Peyer's patch (tissue), 4 donors: ENCODE data around the gene SLC22A6. TPM values are rescaled to one million over a fixed set of nuclear protein-coding genes. Genes with fewer than 3 reads are reported as not detected.

ENCODE experiments used
- DNase-seq, 3 donors: peaks; one replicate each; pipeline ENCODE4 v3.0.0-alpha.2; 2017 to 2019
- H3K27ac ChIP-seq, 4 donors: fragments of 200-600 bp; sonication (generic); one replicate each; pipeline ENCODE4 v1.5.1; 2016 to 2019
- H3K27me3 ChIP-seq, 2 donors: fragments of 200-600 bp; sonication (generic); one replicate each; pipeline ENCODE4 v1.5.1; 2019
- H3K36me3 ChIP-seq, 3 donors: fragments of 200-600 bp; sonication (generic); one replicate each; pipeline ENCODE4 v1.5.1; 2016 to 2019
- H3K4me1 ChIP-seq, 4 donors: fragments of 200-600 bp; sonication (generic); one replicate each; pipeline ENCODE4 v1.5.1; 2016 to 2019
- H3K4me3 ChIP-seq, 4 donors: fragments of 200-600 bp; sonication (generic); 1 replicate in 3 of 4; 2 replicates in 1 of 4; pipeline ENCODE4 v1.5.1; 2016 to 2019; ENCODE audit warnings: mild to moderate bottlenecking in 1 of 4
- H3K9me3 ChIP-seq, 4 donors: fragments of 200-600 bp; sonication (generic); one replicate each; pipeline ENCODE4 v1.5.1; 2016 to 2019; ENCODE audit warnings: mild to moderate bottlenecking in 1 of 4
- POLR2A ChIP-seq, 2 donors: fragments of 450-650 bp; IDR thresholded peaks; one replicate each; pipeline ENCODE4 v1.5.1; 2017; ENCODE audit warnings: antibody characterized with exemption in 2 of 2, mild to moderate bottlenecking in 2 of 2, moderate library complexity in 2 of 2
- total RNA-seq, 4 donors: library from RNA; depleted of rRNA; stranded (reverse); fragments of >200 nt; gene quantifications; one replicate each; pipeline ENCODE4 v1.1.0, GENCODE V29; 2016
- TF ChIP-seq, protein P1 (sequence below), 6 experiments: fragments of 450-650 bp in 4 of 6; fragments of 200-600 bp in 2 of 6; sonication (generic) in 1 of 6; IDR thresholded peaks; one replicate each; pipeline ENCODE4 v1.5.1; 2017 to 2019; ENCODE audit warnings: antibody characterized with exemption in 6 of 6, mild to moderate bottlenecking in 3 of 6, moderate library complexity in 1 of 6

Gene SLC22A6
- total RNA-seq, 4 donors from 2014 or later, result not detected

DNA sequence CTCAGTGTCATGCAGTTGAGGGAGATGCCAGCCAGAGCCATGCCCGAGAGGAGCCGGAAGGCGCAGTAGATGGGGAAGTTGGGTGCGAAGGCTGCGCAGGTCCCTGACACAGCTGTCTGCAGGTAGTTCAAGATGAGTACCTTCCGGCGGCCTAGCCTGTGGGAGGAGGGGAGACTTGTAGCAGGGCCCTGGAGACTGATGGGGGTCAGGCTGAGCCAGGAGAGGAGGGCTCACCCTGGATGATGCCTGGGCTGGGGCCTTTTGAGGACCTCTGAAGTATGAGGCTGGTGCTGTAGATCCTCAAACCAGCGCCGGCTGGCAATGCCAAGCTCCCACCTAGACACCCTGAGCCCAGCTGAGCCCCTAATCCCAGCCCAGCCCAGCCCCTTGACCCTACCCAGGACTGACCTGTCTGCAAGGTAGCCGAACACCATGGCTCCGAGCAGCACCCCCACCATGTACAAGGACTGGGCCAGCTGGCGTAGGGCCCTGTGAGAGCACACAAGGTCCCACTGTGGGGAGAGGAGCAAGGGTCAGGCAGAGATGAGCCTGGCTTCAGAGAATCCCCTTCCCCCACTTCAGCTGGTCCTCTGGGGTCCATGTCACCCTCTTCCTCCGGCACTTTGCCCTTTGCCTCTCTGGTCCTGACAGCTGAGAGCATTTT, 1.1 kb downstream of the SLC22A6 start:
- Histone ChIP-seq H3K9me3 (no peaks in the 10 kb centered on the region), H3K27me3 (no peaks in the 10 kb centered on the region), H3K4me1 (no peaks in the 10 kb centered on the region), H3K36me3 (no peaks in the 10 kb centered on the region), H3K4me3 (no peak overlapping the region), H3K27ac (no peak overlapping the region)
- DNase-seq, result no peak
- no peak for TF ChIP-seq POLR2A (IDR thresholded peaks at IDR 0.05)
- TF ChIP-seq, protein P1, sequence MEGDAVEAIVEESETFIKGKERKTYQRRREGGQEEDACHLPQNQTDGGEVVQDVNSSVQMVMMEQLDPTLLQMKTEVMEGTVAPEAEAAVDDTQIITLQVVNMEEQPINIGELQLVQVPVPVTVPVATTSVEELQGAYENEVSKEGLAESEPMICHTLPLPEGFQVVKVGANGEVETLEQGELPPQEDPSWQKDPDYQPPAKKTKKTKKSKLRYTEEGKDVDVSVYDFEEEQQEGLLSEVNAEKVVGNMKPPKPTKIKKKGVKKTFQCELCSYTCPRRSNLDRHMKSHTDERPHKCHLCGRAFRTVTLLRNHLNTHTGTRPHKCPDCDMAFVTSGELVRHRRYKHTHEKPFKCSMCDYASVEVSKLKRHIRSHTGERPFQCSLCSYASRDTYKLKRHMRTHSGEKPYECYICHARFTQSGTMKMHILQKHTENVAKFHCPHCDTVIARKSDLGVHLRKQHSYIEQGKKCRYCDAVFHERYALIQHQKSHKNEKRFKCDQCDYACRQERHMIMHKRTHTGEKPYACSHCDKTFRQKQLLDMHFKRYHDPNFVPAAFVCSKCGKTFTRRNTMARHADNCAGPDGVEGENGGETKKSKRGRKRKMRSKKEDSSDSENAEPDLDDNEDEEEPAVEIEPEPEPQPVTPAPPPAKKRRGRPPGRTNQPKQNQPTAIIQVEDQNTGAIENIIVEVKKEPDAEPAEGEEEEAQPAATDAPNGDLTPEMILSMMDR (IDR thresholded peaks at IDR 0.05), result no peak

DNA sequence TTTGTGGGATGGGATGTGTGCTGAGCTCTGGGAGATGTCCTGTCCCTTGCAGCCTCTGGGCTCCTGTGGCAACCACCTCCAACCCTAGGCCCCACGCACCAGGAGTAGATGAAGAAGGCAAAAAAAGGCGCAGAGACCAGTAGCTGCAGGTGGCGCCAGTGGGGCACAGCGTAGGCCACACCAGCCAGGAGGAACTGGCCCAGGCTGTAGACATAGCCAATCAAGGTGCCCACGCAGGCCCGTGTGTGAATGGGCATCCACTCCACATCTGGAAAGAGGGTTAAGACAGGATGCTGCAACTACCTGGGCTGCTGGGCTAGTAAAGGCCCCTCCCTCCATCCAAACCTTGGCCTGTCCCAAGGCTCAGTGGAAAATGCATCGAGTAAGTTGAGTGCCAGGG, 3.0 kb downstream of the SLC22A6 start:
- Histone ChIP-seq H3K27ac (no peak overlapping the region), H3K9me3 (no peaks in the 10 kb centered on the region), H3K4me3 (no peak overlapping the region)

DNA sequence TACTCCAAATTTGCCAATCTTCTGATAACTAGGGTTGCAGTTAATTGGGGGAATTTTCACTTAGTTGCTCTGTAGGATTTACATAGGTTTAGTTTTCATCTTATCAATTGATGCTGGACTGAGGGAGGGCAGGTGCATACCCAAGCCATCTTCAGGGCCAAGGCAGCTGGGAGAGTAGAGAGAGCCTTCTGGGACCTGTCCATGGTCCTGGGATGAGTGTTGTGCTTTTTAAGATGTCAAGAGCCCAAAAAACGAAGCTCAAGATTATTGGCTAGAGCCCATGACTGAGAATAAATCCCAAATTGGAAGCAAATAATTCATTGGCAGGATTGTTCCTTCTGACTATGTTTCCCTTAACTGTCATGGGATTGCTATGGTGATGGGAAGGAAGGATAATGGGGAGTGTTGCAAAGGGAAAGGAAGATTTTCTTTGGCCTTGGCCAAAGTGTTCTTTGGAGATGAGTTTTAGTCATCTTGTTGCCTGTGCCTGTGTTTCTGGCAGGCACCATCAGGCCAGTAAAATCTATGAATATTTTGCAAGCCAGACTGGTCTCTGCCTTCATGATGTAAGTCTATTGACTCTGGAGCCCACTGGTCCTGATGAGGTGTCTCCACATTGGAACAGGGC, 4.5 kb downstream of the SLC22A6 start:
- H3K36me3 ChIP-seq, result no peaks in the 10 kb centered on the region
- H3K9me3 ChIP-seq, result no peaks in the 10 kb centered on the region
- H3K4me1 ChIP-seq, result peaks cover 0 to 4% (median 0%) of the 10 kb centered on the region in 4 donors
- no peak for DNase-seq
- TF ChIP-seq, protein P1 (IDR thresholded peaks at IDR 0.05), result no peak
- TF ChIP-seq POLR2A (IDR thresholded peaks at IDR 0.05), result no peak
- no peaks in the 10 kb centered on the region for H3K27me3 ChIP-seq
- H3K27ac ChIP-seq, result no peak overlapping the region
- H3K4me3 ChIP-seq, result no peak overlapping the region

More for the DNA sequence above, 3.0 kb downstream of the SLC22A6 start:
- Histone ChIP-seq H3K36me3 (no peaks in the 10 kb centered on the region), H3K27me3 (no peaks in the 10 kb centered on the region), H3K4me1 (no peaks in the 10 kb centered on the region)
- DNase-seq, result no peak
- TF ChIP-seq, protein P1 (IDR thresholded peaks at IDR 0.05), result no peak
- no peak for TF ChIP-seq POLR2A (IDR thresholded peaks at IDR 0.05)

DNA sequence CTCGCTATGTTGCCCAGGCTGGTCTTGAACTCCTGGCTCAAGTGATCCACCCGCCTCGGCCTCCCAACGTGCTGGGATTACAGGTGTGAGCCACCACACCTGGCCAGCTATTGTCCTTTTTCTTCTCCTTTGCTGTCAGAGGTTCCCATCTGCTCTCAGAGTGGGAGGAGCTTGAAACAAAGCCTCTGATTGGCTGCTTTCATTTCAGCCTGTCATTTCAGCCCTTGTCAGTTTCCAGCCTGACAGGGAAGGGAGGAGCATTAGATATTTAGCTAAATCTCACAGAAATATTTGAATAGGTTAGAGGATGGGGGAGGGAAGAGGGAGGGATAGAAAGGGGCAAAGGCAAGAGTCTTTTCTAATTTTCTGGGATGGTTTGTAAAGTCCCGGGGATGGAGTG, 8.7 kb downstream of the SLC22A6 start:
- Histone ChIP-seq H3K27me3 (no peaks in the 10 kb centered on the region), H3K4me1 (peaks cover 0 to 8% (median 0%) of the 10 kb centered on the region in 4 donors), H3K4me3 (no peak overlapping the region), H3K27ac (no peak overlapping the region), H3K36me3 (no peaks in the 10 kb centered on the region), H3K9me3 (no peaks in the 10 kb centered on the region)
- no peak for DNase-seq
- no peak for TF ChIP-seq POLR2A (IDR thresholded peaks at IDR 0.05)
- TF ChIP-seq, protein P1 (IDR thresholded peaks at IDR 0.05), result no peak

DNA sequence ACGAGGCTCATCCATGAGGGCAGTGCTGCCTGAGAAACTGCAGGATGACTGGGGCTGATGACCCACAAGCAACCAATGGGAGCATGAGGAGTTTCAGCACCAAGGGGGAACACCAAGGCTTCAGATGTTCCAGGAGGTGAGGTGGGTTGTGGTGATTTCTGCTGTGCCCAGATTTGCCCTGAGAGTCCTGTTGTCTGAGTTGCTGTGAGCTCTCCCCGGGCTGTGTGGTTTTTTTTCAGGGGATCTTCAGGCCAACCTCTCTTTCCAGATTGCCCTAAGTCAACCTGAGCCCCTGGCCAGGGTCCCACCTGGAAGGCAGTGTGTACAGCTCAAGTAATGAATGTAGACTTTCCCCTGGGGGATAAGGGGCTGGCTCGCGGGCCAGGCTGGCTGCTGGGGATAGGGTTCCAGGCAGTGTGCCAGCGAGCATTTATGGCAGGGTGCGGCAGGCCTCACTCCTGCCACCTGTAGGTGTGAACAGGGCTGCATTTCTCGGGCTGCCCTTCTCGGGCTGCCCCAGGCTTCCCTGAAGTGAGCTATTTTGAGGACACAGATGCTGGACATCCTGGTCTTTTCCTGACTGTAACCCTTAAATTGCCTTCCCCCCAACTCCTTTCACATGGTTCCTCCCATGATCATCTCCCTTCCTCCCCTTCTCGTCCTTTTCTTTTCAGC, 9.8 kb downstream of the SLC22A6 start:
- peaks cover 0 to 8% (median 0%) of the 10 kb centered on the region in 4 donors for H3K4me1 ChIP-seq
- no peaks in the 10 kb centered on the region for H3K27me3 ChIP-seq

More for the DNA sequence above, 9.8 kb downstream of the SLC22A6 start:
- H3K9me3 ChIP-seq, result no peaks in the 10 kb centered on the region
- H3K36me3 ChIP-seq, result no peaks in the 10 kb centered on the region
- no peak for TF ChIP-seq POLR2A (IDR thresholded peaks at IDR 0.05)
- TF ChIP-seq, protein P1 (IDR thresholded peaks at IDR 0.05), result peak in 4 of 6 experiments; percentile 40 to 77 (median 66)
- DNase-seq, result peak in 2 of 3 donors; percentile 79 to 85
- H3K27ac ChIP-seq, result no peak overlapping the region
- H3K4me3 ChIP-seq, result no peak overlapping the region
